BLaER1 (cell line): ENCODE measurements around the gene BLNK.
"Not testable (repeated sequence)": the region's sequence is repeated elsewhere in the genome, so short reads cannot be mapped to it uniquely, and the experiment has no call there.

Source experiments
- H3K27ac ChIP-seq: shearing (Covaris generic); formaldehyde crosslinking; 2 replicates; pipeline ENCODE4 v1.8.1; 2022
- H3K27me3 ChIP-seq: shearing (Covaris generic); formaldehyde crosslinking; 2 replicates; pipeline ENCODE4 v1.8.1; 2022
- H3K36me3 ChIP-seq: shearing (Covaris generic); formaldehyde crosslinking; 2 replicates; pipeline ENCODE4 v1.8.1; 2022
- H3K4me1 ChIP-seq: shearing (Covaris generic); formaldehyde crosslinking; 2 replicates; pipeline ENCODE4 v1.8.1; 2022
- H3K4me2 ChIP-seq: shearing (Covaris generic); formaldehyde crosslinking; 2 replicates; pipeline ENCODE4 v1.8.1; 2022
- H3K4me3 ChIP-seq: shearing (Covaris generic); formaldehyde crosslinking; 2 replicates; pipeline ENCODE4 v1.8.1; 2022
- H3K9ac ChIP-seq: shearing (Covaris generic); formaldehyde crosslinking; 2 replicates; pipeline ENCODE4 v1.8.1; 2022
- H3K9me3 ChIP-seq: shearing (Covaris generic); formaldehyde crosslinking; 2 replicates; pipeline ENCODE4 v1.8.1; 2022
- H4K20me1 ChIP-seq: shearing (Covaris generic); formaldehyde crosslinking; 2 replicates; pipeline ENCODE4 v1.8.1; 2022
- Cebpa-rat ChIP-seq: shearing (Covaris generic); IDR thresholded peaks from 2 replicates; pipeline ENCODE4 v1.8.1; 2022

BLNK gene

DNA sequence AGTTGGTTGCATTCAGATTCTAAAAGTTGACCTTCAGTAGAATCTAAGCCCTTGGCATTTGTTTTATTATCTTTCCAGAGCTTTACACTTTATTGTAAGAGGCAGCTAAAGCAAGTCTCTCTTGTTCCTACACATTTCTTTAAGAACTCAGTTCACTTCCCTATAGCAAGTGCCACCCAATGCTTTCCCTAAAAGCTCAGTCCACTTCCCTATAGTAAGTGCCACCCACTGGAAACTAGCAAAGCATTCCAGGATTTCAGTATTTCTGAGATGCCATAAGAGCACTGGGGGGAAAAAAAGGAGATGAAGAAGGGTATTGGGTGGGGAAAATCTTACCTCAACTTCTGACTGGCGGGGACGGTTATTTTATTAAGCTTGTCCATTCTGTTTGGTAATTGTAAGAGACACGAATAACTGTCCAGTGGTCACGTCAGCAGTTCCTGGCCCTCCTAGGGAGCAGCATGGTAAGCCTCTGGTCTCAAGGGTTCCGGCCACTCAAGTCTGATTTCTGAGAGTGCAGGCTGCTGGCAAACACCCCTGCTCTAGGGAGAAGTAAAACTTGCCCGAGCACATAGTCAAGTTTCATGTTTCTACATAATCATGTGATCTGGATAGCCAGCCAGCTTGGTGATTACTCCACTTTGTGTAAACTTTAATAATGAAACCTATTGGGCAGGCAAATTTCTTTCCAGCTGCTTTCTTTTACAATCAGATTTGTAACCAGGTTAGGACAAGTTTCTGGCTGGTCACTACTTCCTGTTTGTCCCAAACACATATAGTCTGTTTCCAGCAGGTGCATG lies at the start of gene BLNK:
BLNK (minus strand) TSS at position 554 of the 800 bp plus-strand sequence; CDS start at position 383, 171 bp downstream.
- TF ChIP-seq Cebpa-rat = no peak
- Histone ChIP-seq H3K9ac (peak within 1 kb of the TSS; percentile 85), H3K4me1 (peaks cover 66% of the 10 kb centered on the region), H3K36me3 (peaks cover 20% of the 10 kb centered on the region), H3K27me3 (no peaks in the 10 kb centered on the region), H3K27ac (peak within 1 kb of the TSS; percentile 83), H3K4me2 (peak within 1 kb of the TSS; percentile 95), H3K9me3 (0 out of 2 replicates have a peak, but pooled peaks cover 4% of the 10 kb centered on the region), H4K20me1 (peaks cover 24% of the 10 kb centered on the region), H3K4me3 (peak within 1 kb of the TSS; percentile 72)

DNA sequence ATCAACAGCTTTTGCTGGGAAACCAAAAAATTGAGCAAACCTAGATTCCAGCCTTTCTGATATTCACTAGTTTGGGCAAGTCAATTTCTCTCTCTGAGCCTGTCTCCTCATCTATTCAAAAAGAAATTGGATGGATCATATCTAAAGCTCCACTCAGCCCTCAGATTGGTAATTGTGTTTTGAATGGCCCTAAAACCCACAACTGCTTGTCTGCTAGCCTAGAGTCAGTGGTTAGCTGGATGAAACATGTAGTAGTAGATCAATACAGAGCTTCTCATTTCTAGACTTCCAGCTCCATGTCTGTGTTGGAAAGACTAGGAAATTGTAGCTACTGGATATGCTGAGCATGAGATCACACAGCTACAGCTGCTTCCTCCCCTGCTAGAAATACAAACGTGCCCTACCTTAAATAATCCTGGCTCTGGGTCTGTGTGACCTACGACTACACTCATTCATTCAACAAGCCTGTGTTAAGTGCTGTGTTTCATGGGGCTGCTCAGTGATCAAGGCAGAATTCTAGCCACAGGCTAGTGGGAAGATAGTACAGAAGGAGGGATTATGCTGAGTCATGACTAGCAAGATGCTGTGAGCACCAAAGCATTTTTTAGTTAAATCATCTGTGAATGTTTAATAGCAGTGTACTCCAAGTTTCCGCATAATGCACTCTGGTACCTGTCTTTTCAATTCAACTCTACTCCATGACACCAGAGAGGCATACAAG lies 48.5 kb upstream of the BLNK start:
- Histone ChIP-seq H4K20me1 (peaks cover 100% of the 10 kb centered on the region), H3K4me2 (no peak overlapping the region), H3K9me3 (no peaks in the 10 kb centered on the region), H3K4me1 (peaks cover 76% of the 10 kb centered on the region), H3K4me3 (no peak overlapping the region), H3K27me3 (no peaks in the 10 kb centered on the region), H3K36me3 (peaks cover 100% of the 10 kb centered on the region), H3K9ac (no peak overlapping the region), H3K27ac (no peak overlapping the region)
- TF ChIP-seq Cebpa-rat = no peak

DNA sequence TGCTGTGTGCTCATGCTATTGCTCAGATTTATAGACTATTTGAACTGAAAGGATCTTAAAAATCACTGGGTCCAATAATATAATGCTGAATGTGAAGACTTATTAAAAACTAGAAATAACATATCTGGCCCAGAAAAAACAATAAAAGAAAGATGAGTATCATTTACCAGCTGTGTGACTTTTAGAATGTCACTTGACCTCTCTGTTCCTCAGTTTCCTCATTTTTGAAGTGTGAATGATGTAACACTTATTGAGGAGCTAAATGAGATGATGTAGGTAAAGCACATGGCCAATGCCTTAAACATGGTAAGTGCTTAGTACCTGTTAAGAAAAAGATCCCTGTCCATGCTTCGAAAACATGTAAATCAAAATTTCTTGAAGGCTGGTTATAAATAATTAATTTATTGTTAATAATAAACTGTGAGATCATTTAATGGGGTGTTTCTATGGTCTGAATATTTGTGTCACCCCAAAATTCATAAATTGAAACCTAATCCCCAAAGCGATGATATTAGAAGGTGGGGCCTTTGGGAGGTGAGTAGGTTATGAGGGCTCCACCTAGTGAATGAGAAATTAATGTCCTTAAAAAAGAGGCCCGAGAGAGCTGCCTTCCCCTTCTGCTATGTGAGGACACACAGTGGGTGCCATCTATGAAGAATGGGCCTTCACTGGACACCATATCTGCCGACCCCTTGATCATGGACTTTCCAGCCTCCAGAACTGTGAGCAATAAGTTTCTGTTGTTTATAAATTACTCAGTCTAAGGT lies 45.9 kb upstream of the BLNK start:
- H3K9ac ChIP-seq = no peak overlapping the region
- H3K4me1 ChIP-seq = peaks cover 92% of the 10 kb centered on the region
- peaks cover 100% of the 10 kb centered on the region for H3K36me3 ChIP-seq
- H3K4me2 ChIP-seq = 0 out of 2 replicates have a peak overlapping the region, but pooled peaks have one; percentile 38
- H3K4me3 ChIP-seq = no peak overlapping the region
- no peak overlapping the region for H3K27ac ChIP-seq
- TF ChIP-seq Cebpa-rat = no peak
- no peaks in the 10 kb centered on the region for H3K9me3 ChIP-seq
- H4K20me1 ChIP-seq = peaks cover 100% of the 10 kb centered on the region
- H3K27me3 ChIP-seq = no peaks in the 10 kb centered on the region

DNA sequence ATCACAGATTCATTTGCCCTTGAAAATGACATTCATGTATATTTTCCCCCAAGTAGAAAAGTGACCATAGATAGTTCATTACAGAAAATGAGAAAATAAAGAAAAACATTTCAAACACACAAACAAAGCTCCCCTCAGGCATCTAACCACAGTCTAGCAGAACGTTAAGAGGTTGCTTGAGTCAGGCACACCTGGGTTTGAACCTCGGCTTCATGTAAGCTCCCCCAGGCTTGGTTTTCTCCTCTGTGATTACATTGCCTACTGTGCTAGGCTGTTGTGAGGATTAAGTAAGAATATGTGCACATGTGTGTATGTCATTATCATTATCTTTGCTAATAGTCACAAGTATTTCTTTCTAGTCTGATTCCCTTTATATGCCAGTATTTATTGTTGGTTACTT lies 42.0 kb upstream of the BLNK start:
- Histone ChIP-seq H3K4me3 (peak overlapping the region; percentile 78), H3K4me1 (peaks cover 93% of the 10 kb centered on the region), H3K4me2 (peak overlapping the region; percentile 97), H3K9ac (peak overlapping the region; percentile 97), H4K20me1 (peaks cover 89% of the 10 kb centered on the region), H3K36me3 (peaks cover 99% of the 10 kb centered on the region), H3K27ac (peak overlapping the region; percentile 97), H3K27me3 (no peaks in the 10 kb centered on the region), H3K9me3 (no peaks in the 10 kb centered on the region)
- TF ChIP-seq Cebpa-rat = no peak

DNA sequence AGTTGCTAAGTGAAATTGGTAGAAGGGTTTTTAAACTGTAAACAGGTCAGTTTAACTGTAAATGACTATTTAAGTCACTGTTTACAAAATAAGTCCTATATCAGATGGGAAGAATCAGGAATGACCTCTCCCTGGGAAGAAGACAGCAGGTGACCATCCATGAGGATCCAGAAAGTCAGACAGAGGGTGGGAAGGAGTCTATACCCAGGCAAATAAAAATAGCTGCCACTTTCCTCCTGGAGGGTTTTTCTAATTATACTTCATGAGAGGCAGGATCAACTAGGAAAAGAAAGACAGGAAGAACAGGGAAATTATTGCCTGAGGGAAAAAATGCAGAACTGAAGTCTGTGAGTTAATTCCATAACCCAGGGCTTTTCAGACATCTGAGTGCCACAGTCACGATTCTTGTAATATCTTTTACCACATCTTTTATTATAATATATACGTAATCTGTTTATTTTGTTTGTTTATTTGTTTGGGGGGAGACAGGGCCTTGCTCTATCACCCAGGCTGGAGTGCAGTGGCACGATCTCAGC lies 39.9 kb upstream of the BLNK start:
- no peak for TF ChIP-seq Cebpa-rat
- Histone ChIP-seq H3K27ac (peak overlapping the region; percentile 97), H3K9me3 (no peaks in the 10 kb centered on the region), H3K9ac (peak overlapping the region; percentile 97), H4K20me1 (peaks cover 68% of the 10 kb centered on the region), H3K4me3 (peak overlapping the region; percentile 78), H3K36me3 (peaks cover 97% of the 10 kb centered on the region), H3K4me2 (peak overlapping the region; percentile 97), H3K27me3 (no peaks in the 10 kb centered on the region), H3K4me1 (peaks cover 74% of the 10 kb centered on the region)

DNA sequence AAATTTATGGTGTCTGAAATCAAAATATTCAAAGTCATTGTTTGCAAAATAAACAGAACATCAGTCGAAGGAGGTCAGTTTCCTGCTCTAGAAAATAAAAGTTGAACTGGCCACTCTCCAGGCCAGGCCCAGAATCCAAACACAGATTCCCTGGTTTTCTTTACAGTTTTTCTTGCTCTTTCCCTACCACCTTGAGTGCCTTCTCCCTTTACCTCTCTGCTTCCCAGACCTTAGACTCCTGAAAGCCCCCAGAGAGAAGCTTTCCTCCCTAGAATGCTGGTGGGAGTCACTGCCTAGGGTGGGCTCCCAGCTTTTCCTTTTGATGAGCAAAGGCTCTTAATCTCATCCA lies 38.9 kb upstream of the BLNK start:
- peak overlapping the region; percentile 97 for H3K9ac ChIP-seq
- no peak for TF ChIP-seq Cebpa-rat
- no peaks in the 10 kb centered on the region for H3K9me3 ChIP-seq
- peaks cover 97% of the 10 kb centered on the region for H3K36me3 ChIP-seq
- no peaks in the 10 kb centered on the region for H3K27me3 ChIP-seq
- peaks cover 59% of the 10 kb centered on the region for H4K20me1 ChIP-seq
- peak overlapping the region; percentile 97 for H3K4me2 ChIP-seq
- H3K4me1 ChIP-seq = peaks cover 65% of the 10 kb centered on the region
- peak overlapping the region; percentile 97 for H3K27ac ChIP-seq
- H3K4me3 ChIP-seq = peak overlapping the region; percentile 78

DNA sequence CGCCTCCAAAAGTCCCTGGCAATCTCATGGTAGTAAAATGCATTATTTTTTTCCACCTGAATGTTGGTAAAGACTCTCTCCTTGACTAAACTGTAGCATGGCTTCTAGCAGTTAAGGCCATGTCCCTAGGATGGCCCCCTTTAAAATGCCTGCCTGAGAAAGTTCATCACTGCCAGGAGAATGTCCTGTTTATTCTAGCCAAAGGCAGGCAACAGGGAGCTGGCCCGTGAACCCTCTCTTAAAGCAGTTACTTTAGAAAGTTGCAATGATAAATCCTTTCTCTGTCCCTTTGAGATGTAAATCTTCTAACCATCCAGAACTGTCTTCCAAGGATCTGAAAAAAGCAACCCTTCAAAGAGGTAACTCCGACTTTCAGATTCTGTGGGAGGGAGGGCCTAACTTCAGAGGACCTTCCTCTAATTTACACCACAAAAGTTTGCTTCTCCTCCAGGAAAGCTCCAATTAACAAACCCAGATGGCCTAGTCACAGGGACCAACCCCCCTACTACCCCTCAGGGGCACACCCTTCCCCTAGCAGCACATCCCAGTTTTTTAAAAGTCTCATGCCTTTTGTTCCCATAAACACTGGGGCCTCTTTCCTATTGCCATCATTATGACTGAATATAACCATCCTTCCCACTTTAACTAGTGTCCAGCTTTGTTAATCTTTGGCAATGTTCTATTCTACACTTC lies 38.4 kb upstream of the BLNK start:
- Histone ChIP-seq H3K9ac (peak overlapping the region; percentile 97), H3K4me3 (peak overlapping the region; percentile 78), H3K4me1 (peaks cover 60% of the 10 kb centered on the region), H3K36me3 (peaks cover 95% of the 10 kb centered on the region), H3K4me2 (peak overlapping the region; percentile 97), H3K27ac (peak overlapping the region; percentile 97), H4K20me1 (peaks cover 54% of the 10 kb centered on the region), H3K27me3 (no peaks in the 10 kb centered on the region), H3K9me3 (no peaks in the 10 kb centered on the region)
- no peak for TF ChIP-seq Cebpa-rat

DNA sequence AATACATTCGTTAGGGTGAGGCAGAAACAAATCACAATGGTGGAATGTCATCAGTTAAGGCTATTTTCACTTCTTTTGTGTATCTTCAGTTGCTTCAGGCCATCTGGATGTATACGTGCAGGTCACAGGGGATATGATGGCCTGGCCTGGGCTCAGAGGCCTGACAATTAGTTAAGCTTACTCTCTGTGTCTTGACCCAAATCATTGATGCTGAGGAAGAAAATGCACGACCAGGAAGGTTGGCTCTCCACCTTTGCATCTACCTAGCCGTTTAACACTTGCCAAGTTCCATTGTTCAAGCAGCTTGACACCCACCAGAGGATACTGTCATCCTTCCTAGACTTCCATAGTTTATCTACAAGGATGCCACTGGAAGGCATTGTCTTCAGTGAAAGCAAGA lies 37.5 kb upstream of the BLNK start:
- peak overlapping the region; percentile 78 for H3K4me3 ChIP-seq

DNA sequence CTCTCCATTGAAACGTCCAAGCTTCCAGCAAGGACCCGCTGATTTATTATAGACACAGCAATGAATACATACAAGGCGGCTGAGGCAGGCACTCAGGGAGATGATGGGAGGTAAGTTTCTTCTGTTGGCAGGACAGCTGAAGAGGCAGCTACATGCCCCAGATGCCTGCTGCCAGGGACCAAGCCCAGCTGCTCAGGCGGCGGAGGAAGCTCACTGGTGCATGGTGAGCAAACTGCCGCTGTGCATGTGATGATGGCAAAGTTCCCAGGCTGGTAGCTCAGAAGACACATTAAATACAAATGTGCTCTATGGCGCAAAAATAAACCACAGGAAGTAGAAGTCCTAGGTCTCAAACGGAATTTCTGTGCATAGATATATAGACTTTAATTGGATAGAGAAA lies 35.1 kb upstream of the BLNK start:
- peaks cover 21% of the 10 kb centered on the region for H4K20me1 ChIP-seq
- H3K9me3 ChIP-seq = no peaks in the 10 kb centered on the region
- H3K4me2 ChIP-seq = peak overlapping the region; percentile 97
- no peaks in the 10 kb centered on the region for H3K27me3 ChIP-seq
- no peak for TF ChIP-seq Cebpa-rat
- H3K36me3 ChIP-seq = peaks cover 67% of the 10 kb centered on the region
- H3K4me3 ChIP-seq = peak overlapping the region; percentile 78
- peak overlapping the region; percentile 97 for H3K9ac ChIP-seq
- H3K4me1 ChIP-seq = peaks cover 52% of the 10 kb centered on the region
- H3K27ac ChIP-seq = peak overlapping the region; percentile 97

More for the DNA sequence above, 37.5 kb upstream of the BLNK start:
- peaks cover 90% of the 10 kb centered on the region for H3K36me3 ChIP-seq
- H3K27me3 ChIP-seq, H3K9me3 ChIP-seq: not testable (repeated sequence)
- H3K4me1 ChIP-seq = peaks cover 52% of the 10 kb centered on the region
- peak overlapping the region; percentile 97 for H3K27ac ChIP-seq
- peak overlapping the region; percentile 97 for H3K4me2 ChIP-seq
- H3K9ac ChIP-seq = peak overlapping the region; percentile 97
- H4K20me1 ChIP-seq = peaks cover 44% of the 10 kb centered on the region
